ENCODE measurements around the gene KRTAP10-1. TPM values are rescaled to one million over a fixed set of nuclear protein-coding genes. Genes with fewer than 3 reads are reported as not detected.
"Not testable (repeated sequence)": the region's sequence is repeated elsewhere in the genome, so short reads cannot be mapped to it uniquely, and the experiment has no call there.

Gene KRTAP10-1
- polyA plus RNA-seq, 1 donor (not counting 4 experiments of a cell fraction or from before 2014, with no cell fraction given): not detected

DNA sequence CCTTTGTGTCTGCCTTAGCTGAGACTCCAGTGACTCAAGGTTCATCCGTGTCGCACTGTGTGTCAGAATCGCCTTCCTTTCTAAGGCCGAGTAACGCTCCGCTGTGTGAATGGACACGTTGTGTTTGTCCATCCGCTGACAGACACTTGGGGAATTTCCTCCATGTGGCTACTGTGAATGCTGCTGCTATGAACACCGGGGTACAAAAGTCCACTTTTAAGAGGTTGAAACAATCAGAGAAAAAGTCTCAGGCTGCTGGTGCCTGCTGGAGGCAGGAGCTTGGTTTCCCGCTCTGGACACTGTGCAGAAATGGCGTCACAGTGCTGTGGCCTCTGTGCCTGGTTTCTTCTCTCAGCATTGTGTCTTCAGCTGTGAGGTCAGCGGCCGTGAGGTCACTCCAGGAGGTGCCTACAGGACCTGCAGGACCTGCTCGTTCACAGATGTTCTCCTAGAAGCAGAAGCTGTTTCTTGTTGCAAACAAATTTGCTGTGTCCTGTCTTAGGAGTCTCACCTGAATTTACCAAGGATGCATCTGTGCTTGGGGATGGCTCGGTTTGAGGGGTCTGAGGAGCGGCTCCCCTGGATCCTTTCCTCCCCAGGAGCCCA is 34.2 kb downstream of the KRTAP10-1 start:
- H3K4me2 ChIP-seq (ENCODE audit: control insufficient read depth, extremely low read depth, insufficient read depth, low read depth, low read length): no peak overlapping the region
- H3K79me2 ChIP-seq (ENCODE audit: control insufficient read depth, insufficient read depth, low read length): no peaks in the 10 kb centered on the region
- no peak overlapping the region for H2AFZ ChIP-seq (ENCODE audit: control insufficient read depth, low read length)
- FAIRE-seq (no peak), DNase-seq (ENCODE audit: low read depth, low spot score) (no peak)
- no peak overlapping the region for H3K9ac ChIP-seq (ENCODE audit: control insufficient read depth, extremely low read depth, insufficient read depth, low read length)
- dilution Hi-C loops (cut with MboI; ENCODE audit: extremely low pct_ligation_motif_present, low sequenced_read_pairs): no loop called here
- no peaks in the 10 kb centered on the region for H3K9me3 ChIP-seq (ENCODE audit: control insufficient read depth, low read depth, low read length)
- H3K4me1 ChIP-seq (ENCODE audit: control insufficient read depth, extremely low read depth, insufficient read depth, low read length): no peaks in the 10 kb centered on the region
- H3K27ac ChIP-seq (ENCODE audit: control insufficient read depth, insufficient read depth, low read length): no peak overlapping the region
- TF ChIP-seq, protein P1, sequence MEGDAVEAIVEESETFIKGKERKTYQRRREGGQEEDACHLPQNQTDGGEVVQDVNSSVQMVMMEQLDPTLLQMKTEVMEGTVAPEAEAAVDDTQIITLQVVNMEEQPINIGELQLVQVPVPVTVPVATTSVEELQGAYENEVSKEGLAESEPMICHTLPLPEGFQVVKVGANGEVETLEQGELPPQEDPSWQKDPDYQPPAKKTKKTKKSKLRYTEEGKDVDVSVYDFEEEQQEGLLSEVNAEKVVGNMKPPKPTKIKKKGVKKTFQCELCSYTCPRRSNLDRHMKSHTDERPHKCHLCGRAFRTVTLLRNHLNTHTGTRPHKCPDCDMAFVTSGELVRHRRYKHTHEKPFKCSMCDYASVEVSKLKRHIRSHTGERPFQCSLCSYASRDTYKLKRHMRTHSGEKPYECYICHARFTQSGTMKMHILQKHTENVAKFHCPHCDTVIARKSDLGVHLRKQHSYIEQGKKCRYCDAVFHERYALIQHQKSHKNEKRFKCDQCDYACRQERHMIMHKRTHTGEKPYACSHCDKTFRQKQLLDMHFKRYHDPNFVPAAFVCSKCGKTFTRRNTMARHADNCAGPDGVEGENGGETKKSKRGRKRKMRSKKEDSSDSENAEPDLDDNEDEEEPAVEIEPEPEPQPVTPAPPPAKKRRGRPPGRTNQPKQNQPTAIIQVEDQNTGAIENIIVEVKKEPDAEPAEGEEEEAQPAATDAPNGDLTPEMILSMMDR (optimal IDR thresholded peaks at IDR 0.05 in 1 of 3, IDR thresholded peaks at IDR 0.05 in 1 of 3, conservative IDR thresholded peaks at IDR 0.05 in 1 of 3; ENCODE audit: extremely low read depth in 1 of 3, insufficient read depth in 2 of 3, low read length in 3 of 3): no peak
- TF ChIP-seq EZH2 (IDR thresholded peaks at IDR 0.05; ENCODE audit: low read length): no peak
- no peaks in the 10 kb centered on the region for H4K20me1 ChIP-seq (ENCODE audit: control insufficient read depth, extremely low read depth, insufficient read depth, low read length)
- H3K36me3 ChIP-seq (ENCODE audit: control insufficient read depth in 2 of 2, extremely low read depth in 1 of 2, insufficient read depth in 2 of 2, low read length in 2 of 2): no peaks in the 10 kb centered on the region
- no peak overlapping the region for H3K4me3 ChIP-seq (ENCODE audit: control insufficient read depth in 2 of 3, extremely low read depth in 1 of 3, insufficient read depth in 2 of 3, low read depth in 1 of 3, low read length in 3 of 3)
- no peaks in the 10 kb centered on the region for H3K9me1 ChIP-seq (ENCODE audit: control insufficient read depth, extremely low read depth, insufficient read depth, low read length)
- no peaks in the 10 kb centered on the region for H3K27me3 ChIP-seq (ENCODE audit: control insufficient read depth, extremely low read depth, insufficient read depth, low read length)

DNA sequence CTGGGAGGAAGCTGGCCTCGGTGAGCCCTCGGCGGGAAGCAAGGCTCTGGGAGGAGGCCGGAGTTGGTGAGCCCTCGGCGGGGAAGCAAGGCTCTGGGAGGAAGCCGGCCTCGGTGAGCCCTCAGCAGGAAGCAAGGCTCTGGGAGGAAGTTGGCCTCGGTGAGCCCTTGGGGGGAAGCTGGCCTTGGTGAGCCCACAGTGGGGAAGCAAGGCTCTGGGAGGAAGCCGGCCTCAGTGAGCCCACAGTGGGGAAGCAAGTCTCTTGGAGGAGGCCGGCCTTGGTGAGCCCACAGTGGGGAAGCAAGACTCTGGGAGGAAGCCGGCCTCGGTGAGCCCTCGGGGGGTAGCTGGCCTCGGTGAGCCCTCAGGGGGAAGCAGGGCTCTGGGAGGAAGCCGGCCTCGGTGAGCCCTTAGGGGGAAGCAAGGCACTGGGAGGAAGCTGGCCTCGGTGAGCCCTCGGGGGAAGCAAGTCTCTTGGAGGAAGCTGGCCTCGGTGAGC is 36.0 kb downstream of the KRTAP10-1 start:
- TF ChIP-seq, protein P1 (optimal IDR thresholded peaks at IDR 0.05 in 1 of 3, IDR thresholded peaks at IDR 0.05 in 1 of 3, conservative IDR thresholded peaks at IDR 0.05 in 1 of 3; ENCODE audit: extremely low read depth in 1 of 3, insufficient read depth in 2 of 3, low read length in 3 of 3): no peak
- TF ChIP-seq EZH2 (IDR thresholded peaks at IDR 0.05; ENCODE audit: low read length): no peak
- no peaks in the 10 kb centered on the region for H3K79me2 ChIP-seq (ENCODE audit: control insufficient read depth, insufficient read depth, low read length)
- H2AFZ ChIP-seq (ENCODE audit: control insufficient read depth, low read length): no peak overlapping the region
- H3K27ac ChIP-seq (ENCODE audit: control insufficient read depth, insufficient read depth, low read length): no peak overlapping the region
- no peak overlapping the region for H3K4me2 ChIP-seq (ENCODE audit: control insufficient read depth, extremely low read depth, insufficient read depth, low read depth, low read length)
- H4K20me1 ChIP-seq (ENCODE audit: control insufficient read depth, extremely low read depth, insufficient read depth, low read length): no peaks in the 10 kb centered on the region
- H3K4me3 ChIP-seq (ENCODE audit: control insufficient read depth in 2 of 3, extremely low read depth in 1 of 3, insufficient read depth in 2 of 3, low read depth in 1 of 3, low read length in 3 of 3): no peak overlapping the region
- H3K4me1 ChIP-seq (ENCODE audit: control insufficient read depth, extremely low read depth, insufficient read depth, low read length): no peaks in the 10 kb centered on the region
- no peak overlapping the region for H3K9ac ChIP-seq (ENCODE audit: control insufficient read depth, extremely low read depth, insufficient read depth, low read length)
- no peak for DNase-seq (ENCODE audit: low read depth, low spot score)
- H3K27me3 ChIP-seq (ENCODE audit: control insufficient read depth, extremely low read depth, insufficient read depth, low read length): no peaks in the 10 kb centered on the region
- dilution Hi-C loops (cut with MboI; ENCODE audit: extremely low pct_ligation_motif_present, low sequenced_read_pairs): no loop called here
- H3K9me1 ChIP-seq (ENCODE audit: control insufficient read depth, extremely low read depth, insufficient read depth, low read length): no peaks in the 10 kb centered on the region
- no peak for FAIRE-seq
- no peaks in the 10 kb centered on the region for H3K36me3 ChIP-seq (ENCODE audit: control insufficient read depth in 2 of 2, extremely low read depth in 1 of 2, insufficient read depth in 2 of 2, low read length in 2 of 2)
- no peaks in the 10 kb centered on the region for H3K9me3 ChIP-seq (ENCODE audit: control insufficient read depth, low read depth, low read length)

DNA sequence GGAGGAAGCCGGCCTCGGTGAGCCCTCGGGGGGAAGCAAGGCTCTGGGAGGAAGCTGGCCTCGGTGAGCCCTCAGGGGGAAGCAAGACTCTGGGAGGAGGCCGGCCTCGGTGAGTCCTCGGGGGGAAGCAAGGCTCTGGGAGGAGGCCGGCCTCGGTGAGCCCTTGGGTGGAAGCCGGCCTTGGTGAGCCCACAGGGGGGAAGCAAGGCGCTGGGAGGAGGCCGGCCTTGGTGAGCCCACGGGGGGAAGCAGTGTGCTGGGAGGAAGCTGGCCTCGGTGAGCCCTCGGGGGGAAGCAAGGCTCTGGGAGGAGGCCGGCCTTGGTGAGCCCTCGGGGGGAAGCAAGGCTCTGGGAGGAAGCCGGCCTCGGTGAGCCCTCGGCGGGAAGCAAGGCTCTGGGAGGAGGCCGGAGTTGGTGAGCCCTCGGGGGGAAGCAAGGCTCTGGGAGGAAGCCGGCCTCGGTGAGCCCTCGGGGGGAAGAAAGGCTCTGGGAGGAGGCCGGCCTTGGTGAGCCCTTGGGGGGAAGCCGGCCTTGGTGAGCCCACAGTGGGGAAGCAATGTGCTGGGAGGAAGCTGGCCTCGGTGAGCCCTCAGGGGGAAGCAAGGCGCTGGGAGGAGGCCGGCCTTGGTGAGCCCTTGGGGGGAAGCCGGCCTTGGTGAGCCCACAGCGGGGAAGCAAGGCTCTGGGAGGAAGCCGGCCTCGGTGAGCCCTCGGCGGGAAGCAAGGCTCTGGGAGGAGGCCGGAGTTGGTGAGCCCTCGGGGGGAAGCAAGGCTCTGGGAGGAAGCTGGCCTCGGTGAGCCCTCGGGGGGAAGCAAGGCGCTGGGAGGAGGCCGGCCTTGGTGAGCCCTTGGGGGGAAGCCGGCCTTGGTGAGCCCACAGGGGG is 36.7 kb downstream of the KRTAP10-1 start:
- H3K27me3 ChIP-seq (ENCODE audit: control insufficient read depth, extremely low read depth, insufficient read depth, low read length); H3K9me1 ChIP-seq (ENCODE audit: control insufficient read depth, extremely low read depth, insufficient read depth, low read length); H3K36me3 ChIP-seq (ENCODE audit: control insufficient read depth in 2 of 2, extremely low read depth in 1 of 2, insufficient read depth in 2 of 2, low read length in 2 of 2); H4K20me1 ChIP-seq (ENCODE audit: control insufficient read depth, extremely low read depth, insufficient read depth, low read length); H3K27ac ChIP-seq (ENCODE audit: control insufficient read depth, insufficient read depth, low read length); H3K4me1 ChIP-seq (ENCODE audit: control insufficient read depth, extremely low read depth, insufficient read depth, low read length); dilution Hi-C loops (cut with MboI; ENCODE audit: extremely low pct_ligation_motif_present, low sequenced_read_pairs); FAIRE-seq; H3K4me2 ChIP-seq (ENCODE audit: control insufficient read depth, extremely low read depth, insufficient read depth, low read depth, low read length); H2AFZ ChIP-seq (ENCODE audit: control insufficient read depth, low read length); H3K9me3 ChIP-seq (ENCODE audit: control insufficient read depth, low read depth, low read length); H3K4me3 ChIP-seq (ENCODE audit: control insufficient read depth in 2 of 3, extremely low read depth in 1 of 3, insufficient read depth in 2 of 3, low read depth in 1 of 3, low read length in 3 of 3); DNase-seq (ENCODE audit: low read depth, low spot score); H3K9ac ChIP-seq (ENCODE audit: control insufficient read depth, extremely low read depth, insufficient read depth, low read length); H3K79me2 ChIP-seq (ENCODE audit: control insufficient read depth, insufficient read depth, low read length): not testable (repeated sequence)
